H9 (cell line): ENCODE measurements around the gene SCFD2. TPM values are rescaled to one million over a fixed set of nuclear protein-coding genes. Genes with fewer than 3 reads are reported as not detected.

Source experiments
- DNase-seq: peaks from one replicate; pipeline ENCODE4 v3.0.0-alpha.2; 2017
- H2AFZ ChIP-seq: one replicate; pipeline ENCODE4 v1.6.1; 2013; ENCODE audit warnings: mild to moderate bottlenecking, low read length, control low read depth, moderate library complexity
- H2AK5ac ChIP-seq: 2 replicates; pipeline ENCODE4 v1.6.1; 2013; ENCODE audit warnings: low read length, control low read depth, mixed read lengths; ENCODE audit not compliant: insufficient read length
- H2BK120ac ChIP-seq: one replicate; pipeline ENCODE4 v1.6.1; 2013; ENCODE audit warnings: low read depth, mild to moderate bottlenecking, low read length, control low read depth, inconsistent platforms; ENCODE audit not compliant: poor library complexity, severe bottlenecking
- H2BK12ac ChIP-seq: 2 replicates; pipeline ENCODE4 v1.6.1; 2013; ENCODE audit warnings: low read length, control low read depth, mixed read lengths, low read depth; ENCODE audit not compliant: insufficient read length
- H2BK15ac ChIP-seq: 2 replicates; pipeline ENCODE4 v1.6.1; 2013; ENCODE audit warnings: low read depth, low read length, control low read depth
- H2BK20ac ChIP-seq: one replicate; pipeline ENCODE4 v1.6.1; 2013; ENCODE audit warnings: low read depth, mild to moderate bottlenecking, low read length, control low read depth, inconsistent platforms; ENCODE audit not compliant: poor library complexity, severe bottlenecking
- H2BK5ac ChIP-seq: 2 replicates; pipeline ENCODE4 v1.6.1; 2013; ENCODE audit warnings: low read length, control low read depth, mixed read lengths; ENCODE audit not compliant: insufficient read length
- H3K14ac ChIP-seq: 2 replicates; pipeline ENCODE4 v1.6.1; 2013; ENCODE audit warnings: low read length, control low read depth; ENCODE audit not compliant: insufficient read depth
- H3K18ac ChIP-seq: 2 replicates; pipeline ENCODE4 v1.6.1; 2013; ENCODE audit warnings: low read depth, mild to moderate bottlenecking, mixed read lengths, low read length, control low read depth; ENCODE audit not compliant: insufficient read length
- H3K23ac ChIP-seq: 2 replicates; pipeline ENCODE4 v1.6.1; 2013; ENCODE audit warnings: low read length, control low read depth, mixed read lengths, low read depth; ENCODE audit not compliant: insufficient read length
- H3K23me2 ChIP-seq: 2 replicates; pipeline ENCODE4 v1.6.1; 2013; ENCODE audit warnings: low read depth, mild to moderate bottlenecking, mixed read lengths, low read length, control low read depth; ENCODE audit not compliant: insufficient read length, poor library complexity, severe bottlenecking
- H3K27ac ChIP-seq: 2 replicates; pipeline ENCODE4 v1.5.1; 2013; ENCODE audit warnings: low read length, control low read depth, mixed read lengths, low read depth; ENCODE audit not compliant: insufficient read length
- H3K27me3 ChIP-seq: 2 replicates; pipeline ENCODE4 v1.6.1; 2013; ENCODE audit warnings: low read length, control low read depth, inconsistent platforms; ENCODE audit not compliant: insufficient read depth
- H3K4ac ChIP-seq: 2 replicates; pipeline ENCODE4 v1.6.1; 2013; ENCODE audit warnings: low read depth, mild to moderate bottlenecking, control low read depth, inconsistent platforms, low read length, moderate library complexity
- H3K4me1 ChIP-seq: 2 replicates; pipeline ENCODE4 v1.6.1; 2013; ENCODE audit warnings: low read length, control low read depth, inconsistent platforms; ENCODE audit not compliant: insufficient read depth
- H3K4me2 ChIP-seq: 2 replicates; pipeline ENCODE4 v1.6.1; 2013; ENCODE audit warnings: low read length, control low read depth, mixed read lengths; ENCODE audit not compliant: insufficient read length, insufficient read depth
- H3K56ac ChIP-seq: 2 replicates; pipeline ENCODE4 v1.6.1; 2013; ENCODE audit warnings: low read depth, mild to moderate bottlenecking, mixed read lengths, low read length, control low read depth; ENCODE audit not compliant: insufficient read length
- H3K79me1 ChIP-seq: 2 replicates; pipeline ENCODE4 v1.6.1; 2013; ENCODE audit warnings: low read depth, mild to moderate bottlenecking, moderate library complexity, low read length, control low read depth, inconsistent platforms; ENCODE audit not compliant: insufficient read depth, poor library complexity, severe bottlenecking
- H3K79me2 ChIP-seq: 2 replicates; pipeline ENCODE4 v1.6.1; 2013; ENCODE audit warnings: low read length, control low read depth, inconsistent platforms; ENCODE audit not compliant: insufficient read depth
- H3K9ac ChIP-seq: 2 replicates; pipeline ENCODE4 v1.6.1; 2013; ENCODE audit warnings: low read length, control low read depth, mixed read lengths; ENCODE audit not compliant: insufficient read length; ENCODE audit errors: extremely low read depth
- H3K9me3 ChIP-seq: one replicate; pipeline ENCODE4 v1.6.1; 2013; ENCODE audit warnings: low read depth, low read length, inconsistent platforms; ENCODE audit not compliant: control insufficient read depth
- H3T11ph ChIP-seq: one replicate; pipeline ENCODE4 v1.6.1; 2013; ENCODE audit warnings: mild to moderate bottlenecking, low read length, control low read depth, inconsistent platforms
- H4K20me1 ChIP-seq: one replicate; pipeline ENCODE4 v1.6.1; 2013; ENCODE audit not compliant: control insufficient read depth, insufficient read length, insufficient read depth
- H4K5ac ChIP-seq: 2 replicates; pipeline ENCODE4 v1.6.1; 2013; ENCODE audit warnings: low read depth, mild to moderate bottlenecking, mixed read lengths, low read length, control low read depth; ENCODE audit not compliant: insufficient read length
- H4K8ac ChIP-seq: replicated peaks from 2 replicates; pipeline ENCODE4 v1.6.1; 2013; ENCODE audit warnings: low read length, control low read depth, mixed read lengths, low read depth; ENCODE audit not compliant: insufficient read length
- H4K91ac ChIP-seq: 2 replicates; pipeline ENCODE4 v1.6.1; 2013; ENCODE audit warnings: low read depth, mild to moderate bottlenecking, moderate library complexity, mixed read lengths, low read length, control low read depth; ENCODE audit not compliant: insufficient read length
- H3K27ac Mint-ChIP-seq, 3 experiments: 2 replicates in 2 of 3; 3 replicates in 1 of 3; pipeline ENCODE4 v1.8.0; 2020 to 2021; ENCODE audit warnings: mixed read lengths in 3 of 3, mild to moderate bottlenecking in 1 of 3, moderate library complexity in 1 of 3
- H3K27me3 Mint-ChIP-seq: 2 replicates; pipeline ENCODE4 v1.8.0; 2021; ENCODE audit warnings: low read depth, mild to moderate bottlenecking, moderate library complexity, mixed read lengths
- H3K36me3 Mint-ChIP-seq, 3 experiments: 2 replicates in 2 of 3; 3 replicates in 1 of 3; pipeline ENCODE4 v1.8.0; 2020 to 2021; ENCODE audit warnings: low read depth in 3 of 3, mixed read lengths in 3 of 3; ENCODE audit not compliant: insufficient read depth in 1 of 3
- H3K4me1 Mint-ChIP-seq, 2 experiments: 2 replicates each; pipeline ENCODE4 v1.8.0; 2020; ENCODE audit warnings: mixed read lengths in 2 of 2
- H3K4me3 Mint-ChIP-seq, 2 experiments: 2 replicates in 1 of 2; 3 replicates in 1 of 2; pipeline ENCODE4 v1.8.0; 2020 to 2021; ENCODE audit warnings: mild to moderate bottlenecking in 2 of 2, mixed read lengths in 2 of 2, moderate library complexity in 1 of 2
- H3K9me3 Mint-ChIP-seq, 2 experiments: 2 replicates in 1 of 2; 3 replicates in 1 of 2; pipeline ENCODE4 v1.8.0; 2020; ENCODE audit warnings: mild to moderate bottlenecking in 2 of 2, mixed read lengths in 2 of 2, moderate library complexity in 1 of 2
- WGBS: extraction: QIAGEN DNeasy Blood & Tissue Kit; methylation state at CpG from one replicate; pipeline ENCODE4 v1.1.7; 2013; ENCODE audit warnings: missing lambda C conversion rate, low lambda C conversion rate, mixed read lengths; ENCODE audit not compliant: insufficient read length; ENCODE audit errors: extremely low coverage; 5-methylcytosine and 5-hydroxymethylcytosine counted together
- total RNA-seq: library from RNA; stranded (reverse); gene quantifications from 2 replicates; pipeline ENCODE4 v1.2.1, GENCODE V29; 2021
- TF ChIP-seq, protein P1 (sequence below): fragments of 200-600 bp; sonication (generic); conservative IDR thresholded peaks from 3 replicates; pipeline ENCODE4 v1.8.0; 2021; ENCODE audit warnings: antibody characterized with exemption, mild to moderate bottlenecking

The SCFD2 gene
- total RNA-seq, 1 experiment from 2014 or later: 10.1 TPM

DNA sequence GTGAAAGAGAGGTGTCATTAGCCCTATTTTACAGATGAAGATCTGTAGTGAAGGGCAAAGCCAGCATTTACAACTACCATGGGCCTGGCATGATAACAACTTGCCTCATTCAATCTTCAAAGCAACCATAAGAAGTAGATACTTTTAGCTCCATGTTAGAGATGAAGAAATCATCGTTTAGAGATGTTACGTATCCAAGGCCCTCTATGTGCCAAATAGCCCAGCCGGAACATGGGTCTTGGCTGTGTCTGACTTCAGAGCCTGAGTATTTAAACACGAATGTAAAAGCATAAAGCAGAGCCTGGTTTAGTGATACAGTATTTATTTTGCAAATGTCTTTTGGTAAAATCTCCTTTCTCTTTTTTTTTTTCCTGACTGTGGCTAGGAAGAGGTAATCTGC lies 306.6 kb downstream of the SCFD2 start:
- TF ChIP-seq, protein P1, sequence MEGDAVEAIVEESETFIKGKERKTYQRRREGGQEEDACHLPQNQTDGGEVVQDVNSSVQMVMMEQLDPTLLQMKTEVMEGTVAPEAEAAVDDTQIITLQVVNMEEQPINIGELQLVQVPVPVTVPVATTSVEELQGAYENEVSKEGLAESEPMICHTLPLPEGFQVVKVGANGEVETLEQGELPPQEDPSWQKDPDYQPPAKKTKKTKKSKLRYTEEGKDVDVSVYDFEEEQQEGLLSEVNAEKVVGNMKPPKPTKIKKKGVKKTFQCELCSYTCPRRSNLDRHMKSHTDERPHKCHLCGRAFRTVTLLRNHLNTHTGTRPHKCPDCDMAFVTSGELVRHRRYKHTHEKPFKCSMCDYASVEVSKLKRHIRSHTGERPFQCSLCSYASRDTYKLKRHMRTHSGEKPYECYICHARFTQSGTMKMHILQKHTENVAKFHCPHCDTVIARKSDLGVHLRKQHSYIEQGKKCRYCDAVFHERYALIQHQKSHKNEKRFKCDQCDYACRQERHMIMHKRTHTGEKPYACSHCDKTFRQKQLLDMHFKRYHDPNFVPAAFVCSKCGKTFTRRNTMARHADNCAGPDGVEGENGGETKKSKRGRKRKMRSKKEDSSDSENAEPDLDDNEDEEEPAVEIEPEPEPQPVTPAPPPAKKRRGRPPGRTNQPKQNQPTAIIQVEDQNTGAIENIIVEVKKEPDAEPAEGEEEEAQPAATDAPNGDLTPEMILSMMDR: no peak
- Histone ChIP-seq H2AFZ (no peak overlapping the region), H3K18ac (no peak overlapping the region), H3K9me3 (no peaks in the 10 kb centered on the region), H3T11ph (no peak overlapping the region), H2BK15ac (no peak overlapping the region), H4K20me1 (no peaks in the 10 kb centered on the region), H4K5ac (no peak overlapping the region), H3K79me1 (no peaks in the 10 kb centered on the region), H4K8ac (no peak overlapping the region), H3K9ac (no peak overlapping the region), H3K4me1 (no peaks in the 10 kb centered on the region), H3K4me2 (no peak overlapping the region), H3K27ac (no peak overlapping the region), H2BK120ac (no peak overlapping the region), H3K23me2 (no peaks in the 10 kb centered on the region), H4K91ac (no peak overlapping the region), H2BK20ac (no peak overlapping the region), H3K27me3 (no peaks in the 10 kb centered on the region), H3K23ac (no peak overlapping the region), H2BK12ac (no peak overlapping the region), H2AK5ac (no peak overlapping the region), H3K79me2 (no peaks in the 10 kb centered on the region), H3K4ac (no peak overlapping the region), H2BK5ac (no peak overlapping the region), H3K14ac (no peak overlapping the region), H3K56ac (no peak overlapping the region)
- Mint-ChIP-seq H3K4me3 (no peak overlapping the region), H3K27ac (no peak overlapping the region), H3K9me3 (no peaks in the 10 kb centered on the region), H3K27me3 (no peaks in the 10 kb centered on the region), H3K4me1 (peaks cover 8 to 12% of the 10 kb centered on the region in 2 experiments), H3K36me3 (no peaks in the 10 kb centered on the region)
- WGBS: no CpG with 5 or more reads among the region's 4 CpGs
- no peak for DNase-seq
